GM12864 (cell line): ENCODE data around the gene TMEM255A.

Experiments used
- DNase-seq: peaks from one replicate; pipeline ENCODE4 v3.0.0-alpha.2; 2011; ENCODE audit warnings: low read depth
- H3K4me3 ChIP-seq: 2 replicates; pipeline ENCODE4 v1.5.1; 2011; ENCODE audit warnings: mild to moderate bottlenecking, low read depth, low read length, control low read depth
- CTCF ChIP-seq: IDR thresholded peaks from 2 replicates; pipeline ENCODE4 v1.5.1; 2011; ENCODE audit warnings: low read depth, mild to moderate bottlenecking, moderate library complexity, low read length, control low read depth, inconsistent platforms; ENCODE audit errors: missing control alignments

TMEM255A gene

GRCh38 chrX:120270567-120270966 lies 40.7 kb downstream of the TMEM255A start:
- DNase-seq = no peak
- TF ChIP-seq CTCF = no peak
- H3K4me3 ChIP-seq = no peak overlapping the region

DNA sequence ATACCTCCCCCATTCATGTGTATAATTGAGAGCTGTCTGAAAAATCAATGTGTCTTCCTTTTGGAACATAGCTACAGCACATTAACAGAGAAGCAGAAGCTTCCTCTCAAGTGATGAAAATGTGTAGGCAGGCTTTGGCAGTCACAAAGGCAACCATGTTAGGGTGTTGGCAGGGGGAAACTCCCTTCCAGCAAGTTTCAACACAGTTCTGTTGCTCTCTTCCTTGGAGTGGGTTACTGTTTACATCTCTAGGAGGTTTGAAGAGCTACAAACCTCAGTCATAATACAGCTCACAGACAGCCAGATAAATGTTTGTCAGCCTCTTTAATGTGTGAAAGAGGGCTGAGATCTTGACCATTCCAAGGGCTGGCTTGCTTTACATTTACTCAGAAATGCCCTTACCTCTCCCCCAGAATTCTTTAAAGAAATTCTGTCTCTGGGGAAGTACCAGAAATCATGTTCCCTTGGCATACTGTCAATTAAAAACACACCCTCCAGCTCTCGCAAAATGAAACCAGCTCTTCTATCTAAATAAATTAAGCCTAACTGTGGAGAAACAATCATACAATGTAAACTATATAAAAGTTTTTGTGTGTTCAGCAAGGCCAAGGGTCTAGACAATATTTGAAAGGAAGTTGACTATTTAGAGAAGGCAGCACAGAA lies 41.8 kb downstream of the TMEM255A start:
- no peak for DNase-seq
- H3K4me3 ChIP-seq = no peak overlapping the region
- TF ChIP-seq CTCF = no peak

DNA sequence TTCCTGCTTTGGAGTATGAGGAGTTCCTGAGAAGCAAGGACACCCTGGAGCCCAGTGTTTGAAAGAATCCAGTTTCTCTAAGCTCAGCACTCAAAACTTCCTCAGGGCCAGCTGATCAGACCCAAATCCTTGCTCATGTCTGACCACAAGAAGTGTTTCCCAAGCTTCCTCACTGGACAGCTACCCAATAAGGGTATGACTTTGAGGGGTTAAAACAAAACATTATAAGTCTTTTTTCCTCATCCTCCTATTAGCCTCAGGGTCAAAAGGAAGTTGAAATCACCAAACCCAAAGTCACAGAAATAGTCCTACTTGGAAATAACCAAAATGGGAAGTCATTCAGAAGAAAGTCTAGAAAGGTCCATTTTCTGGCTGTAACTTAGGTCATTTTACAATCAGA lies 46.9 kb downstream of the TMEM255A start:
- H3K4me3 ChIP-seq = no peak overlapping the region
- no peak for TF ChIP-seq CTCF
- DNase-seq = no peak

- no peak for TF ChIP-seq CTCF
- H3K4me3 ChIP-seq = no peak overlapping the region
- DNase-seq = no peak
These were observed 48.2 kb downstream of the TMEM255A start for GRCh38 chrX:120262859-120263708.

GRCh38 chrX:120260369-120260768 lies 50.9 kb downstream of the TMEM255A start:
- H3K4me3 ChIP-seq = no peak overlapping the region
- no peak for TF ChIP-seq CTCF
- DNase-seq = no peak

GRCh38 chrX:120253784-120254183 lies 57.5 kb downstream of the TMEM255A start:
- TF ChIP-seq CTCF = no peak
- no peak overlapping the region for H3K4me3 ChIP-seq
- no peak for DNase-seq
